PC-3 (cell line): ENCODE results near the gene RAD51. TPM values are rescaled to one million over a fixed set of nuclear protein-coding genes. Genes with fewer than 3 reads are reported as not detected.

Experiments used
- ATAC-seq: fragments of 200-7000 bp; cut with Tn5 transposase; 2 replicates; pipeline ENCODE4 v1.9.1; 2020; ENCODE audit warnings: mild to moderate bottlenecking, moderate library complexity
- BruUV-seq: library from RNA; stranded (reverse); fragments of 400-500 nt; replicated peaks from 2 replicates; lab custom pipeline; 2021; lab: Mats Ljungman, UMichigan
- CTCF ChIA-PET: fragments of 300-600 bp; sonication (Branson Sonifier 250); formaldehyde crosslinking; loops from one replicate; lab custom pipeline; 2022; ENCODE audit warnings: antibody characterized with exemption; lab: Charles Lee
- POLR2A ChIA-PET: fragments of 300-600 bp; sonication (Branson Sonifier 250); formaldehyde crosslinking; loops from one replicate; lab custom pipeline; 2022; ENCODE audit warnings: antibody characterized with exemption; ENCODE audit not compliant: unreplicated experiment; lab: Charles Lee
- DNase-seq: peaks from one replicate; pipeline ENCODE4 v3.0.0-alpha.2; 2015
- H2AFZ ChIP-seq: fragments of 300-600 bp; sonication (generic); 2 replicates; pipeline ENCODE4 v1.6.0; 2016; ENCODE audit warnings: antibody characterized with exemption, low read length
- H3F3A ChIP-seq: fragments of 300-600 bp; sonication (generic); one replicate; pipeline ENCODE4 v1.6.0; 2017; ENCODE audit warnings: antibody characterized with exemption, low read length, control low read depth, mild to moderate bottlenecking; ENCODE audit not compliant: unreplicated experiment
- H3K27ac ChIP-seq: fragments of 300-600 bp; sonication (generic); 2 replicates; pipeline ENCODE4 v1.5.1; 2016; ENCODE audit warnings: mild to moderate bottlenecking, low read length
- H3K27me3 ChIP-seq: fragments of 300-600 bp; sonication (generic); 2 replicates; pipeline ENCODE4 v1.6.1; 2016; ENCODE audit warnings: low read length, mixed read lengths
- H3K36me3 ChIP-seq: fragments of 300-600 bp; sonication (generic); 2 replicates; pipeline ENCODE4 v1.6.1; 2016; ENCODE audit warnings: low read depth, mixed run types, low read length, mixed read lengths
- H3K4me1 ChIP-seq: fragments of 300-600 bp; sonication (generic); 2 replicates; pipeline ENCODE4 v1.5.1; 2016; ENCODE audit warnings: low read length; ENCODE audit not compliant: insufficient read depth
- H3K4me2 ChIP-seq: fragments of 300-600 bp; sonication (generic); 2 replicates; pipeline ENCODE4 v1.6.0; 2016; ENCODE audit warnings: low read length
- H3K4me3 ChIP-seq: fragments of 300-600 bp; sonication (generic); 2 replicates; pipeline ENCODE4 v1.5.1; 2016; ENCODE audit warnings: mild to moderate bottlenecking, low read length, mixed read lengths
- H3K79me2 ChIP-seq: fragments of 300-600 bp; sonication (generic); 2 replicates; pipeline ENCODE4 v1.6.1; 2017; ENCODE audit warnings: low read length, mixed read lengths
- H3K9ac ChIP-seq: fragments of 300-600 bp; sonication (generic); 2 replicates; pipeline ENCODE4 v1.6.0; 2016; ENCODE audit warnings: mild to moderate bottlenecking, low read length
- H3K9me2 ChIP-seq: fragments of 300-600 bp; sonication (generic); replicated peaks from 2 replicates; pipeline ENCODE4 v1.6.1; 2016; ENCODE audit warnings: mixed run types, low read length, mixed read lengths
- H3K9me3 ChIP-seq: fragments of 300-600 bp; sonication (generic); 2 replicates; pipeline ENCODE4 v1.6.1; 2016; ENCODE audit warnings: low read length, mixed read lengths
- H4K20me1 ChIP-seq: fragments of 300-600 bp; sonication (generic); 2 replicates; pipeline ENCODE4 v1.6.1; 2016; ENCODE audit warnings: low read length, mixed read lengths
- EZH2 ChIP-seq: fragments of 300-600 bp; sonication (generic); IDR thresholded peaks from one replicate; pipeline ENCODE4 v1.6.1; 2017; ENCODE audit warnings: antibody characterized with exemption, mild to moderate bottlenecking, low read length; ENCODE audit not compliant: unreplicated experiment
- EZH2phosphoT487 ChIP-seq: fragments of 300-600 bp; sonication (generic); IDR thresholded peaks from 2 replicates; pipeline ENCODE4 v1.6.1; 2018; ENCODE audit warnings: mild to moderate bottlenecking, antibody characterized with exemption, low read length, borderline replicate concordance
- intact Hi-C: fragments of 100-400 bp; cut with micrococcal nuclease; formaldehyde crosslinking; loops from 2 replicates; pipeline ENCODE4 v1.9.0; 2023
- total RNA-seq: library from RNA; depleted of rRNA; stranded (reverse); fragments of >200 nt; gene quantifications from 2 replicates; pipeline ENCODE4 v1.2.3, GENCODE V29; 2014
- TF ChIP-seq, protein P1 (sequence below): fragments of 300-600 bp; sonication (generic); conservative IDR thresholded peaks from 2 replicates; pipeline ENCODE4 v1.5.1; 2017; ENCODE audit warnings: antibody characterized with exemption, low read depth, mild to moderate bottlenecking, low read length

The RAD51 gene
- total RNA-seq, 1 experiment from 2014 or later: 21.9 TPM

GRCh38 chr15:40706121-40706520 is 11.1 kb downstream of the RAD51 start:
- no TSS peak for BruUV-seq
- CTCF ChIA-PET: interaction anchor here (0.6 kb wide), 2 partner anchors 13 to 1060 kb away, joined by 3 to 8 read pairs; no protein-coding TSS in a partner anchor

DNA sequence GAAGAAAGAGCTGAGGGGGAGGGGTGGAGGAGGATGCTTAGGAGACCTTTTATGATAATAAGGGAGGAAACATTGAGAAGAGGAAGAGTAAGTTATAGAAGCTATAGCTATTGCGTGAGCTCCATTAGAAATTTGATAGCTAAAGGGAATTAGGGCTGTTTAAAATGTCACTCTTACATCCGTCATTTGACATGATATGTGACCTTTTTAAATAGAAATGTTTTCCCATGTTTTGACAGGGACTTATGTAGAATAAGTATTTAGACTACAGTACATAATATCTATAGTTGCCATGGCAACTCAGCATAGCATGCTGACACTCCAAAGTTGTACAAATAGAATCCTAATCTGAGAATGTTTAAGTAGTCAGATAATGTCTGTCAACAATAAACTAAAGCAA is 19.2 kb downstream of the RAD51 start:
- H4K20me1 ChIP-seq: no peaks in the 10 kb centered on the region
- H3K36me3 ChIP-seq: peaks cover 28% of the 10 kb centered on the region
- ChIA-PET POLR2A (no interaction called here), CTCF (no interaction called here)
- no peak for ATAC-seq
- H3K79me2 ChIP-seq: no peaks in the 10 kb centered on the region
- no peak for DNase-seq
- intact Hi-C loops: no loop called here
- H3K4me2 ChIP-seq: no peak overlapping the region
- H3K9me2 ChIP-seq: no peaks in the 10 kb centered on the region
- H3K27me3 ChIP-seq: no peaks in the 10 kb centered on the region
- no TSS peak for BruUV-seq
- no peak overlapping the region for H2AFZ ChIP-seq
- H3F3A ChIP-seq: no peaks in the 10 kb centered on the region
- H3K4me1 ChIP-seq: no peaks in the 10 kb centered on the region
- H3K27ac ChIP-seq: no peak overlapping the region
- no peak overlapping the region for H3K4me3 ChIP-seq
- TF ChIP-seq EZH2: no peak
- no peak for TF ChIP-seq EZH2phosphoT487
- TF ChIP-seq, protein P1, sequence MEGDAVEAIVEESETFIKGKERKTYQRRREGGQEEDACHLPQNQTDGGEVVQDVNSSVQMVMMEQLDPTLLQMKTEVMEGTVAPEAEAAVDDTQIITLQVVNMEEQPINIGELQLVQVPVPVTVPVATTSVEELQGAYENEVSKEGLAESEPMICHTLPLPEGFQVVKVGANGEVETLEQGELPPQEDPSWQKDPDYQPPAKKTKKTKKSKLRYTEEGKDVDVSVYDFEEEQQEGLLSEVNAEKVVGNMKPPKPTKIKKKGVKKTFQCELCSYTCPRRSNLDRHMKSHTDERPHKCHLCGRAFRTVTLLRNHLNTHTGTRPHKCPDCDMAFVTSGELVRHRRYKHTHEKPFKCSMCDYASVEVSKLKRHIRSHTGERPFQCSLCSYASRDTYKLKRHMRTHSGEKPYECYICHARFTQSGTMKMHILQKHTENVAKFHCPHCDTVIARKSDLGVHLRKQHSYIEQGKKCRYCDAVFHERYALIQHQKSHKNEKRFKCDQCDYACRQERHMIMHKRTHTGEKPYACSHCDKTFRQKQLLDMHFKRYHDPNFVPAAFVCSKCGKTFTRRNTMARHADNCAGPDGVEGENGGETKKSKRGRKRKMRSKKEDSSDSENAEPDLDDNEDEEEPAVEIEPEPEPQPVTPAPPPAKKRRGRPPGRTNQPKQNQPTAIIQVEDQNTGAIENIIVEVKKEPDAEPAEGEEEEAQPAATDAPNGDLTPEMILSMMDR: no peak
- no peaks in the 10 kb centered on the region for H3K9me3 ChIP-seq
- H3K9ac ChIP-seq: no peak overlapping the region

More at GRCh38 chr15:40706121-40706520, 11.1 kb downstream of the RAD51 start:
- intact Hi-C loops: loop anchor here (2.0 kb wide), 1 partner anchor 25 kb away; no protein-coding TSS in a partner anchor
- Histone ChIP-seq H4K20me1 (no peaks in the 10 kb centered on the region), H3K27me3 (no peaks in the 10 kb centered on the region), H3K4me1 (no peaks in the 10 kb centered on the region), H3K36me3 (peaks cover 21% of the 10 kb centered on the region), H3F3A (peaks cover 3% of the 10 kb centered on the region), H3K4me3 (no peak overlapping the region), H2AFZ (no peak overlapping the region), H3K9ac (no peak overlapping the region), H3K79me2 (no peaks in the 10 kb centered on the region), H3K9me3 (no peaks in the 10 kb centered on the region), H3K4me2 (no peak overlapping the region), H3K27ac (no peak overlapping the region), H3K9me2 (no peaks in the 10 kb centered on the region)
- POLR2A ChIA-PET: no interaction called here
- TF ChIP-seq EZH2phosphoT487 (no peak), EZH2 (no peak)
- TF ChIP-seq, protein P1: no peak
- ATAC-seq (no peak), DNase-seq (no peak)

GRCh38 chr15:40716165-40716564 is 21.2 kb downstream of the RAD51 start:
- TF ChIP-seq EZH2: no peak
- no peak for TF ChIP-seq EZH2phosphoT487
- TF ChIP-seq, protein P1: no peak
- no peaks in the 10 kb centered on the region for H4K20me1 ChIP-seq
- POLR2A ChIA-PET: no interaction called here

More at GRCh38 chr15:40716165-40716564, 21.2 kb downstream of the RAD51 start:
- Histone ChIP-seq H2AFZ (no peak overlapping the region), H3K36me3 (peaks cover 27% of the 10 kb centered on the region), H3K9ac (no peak overlapping the region), H3K4me2 (no peak overlapping the region), H3K27me3 (no peaks in the 10 kb centered on the region), H3K4me1 (no peaks in the 10 kb centered on the region), H3K4me3 (no peak overlapping the region), H3K27ac (no peak overlapping the region), H3K9me2 (no peaks in the 10 kb centered on the region), H3K9me3 (no peaks in the 10 kb centered on the region), H3K79me2 (no peaks in the 10 kb centered on the region), H3F3A (no peaks in the 10 kb centered on the region)
- DNase-seq (no peak), ATAC-seq (no peak)
- CTCF ChIA-PET: no interaction called here
- intact Hi-C loops: no loop called here
- no TSS peak for BruUV-seq
